ENCODE results near the gene ARID1B.

The ARID1B gene

GRCh38 chr6:157221817-157222175 is 444.6 kb downstream of the ARID1B start:
- DNase-seq = no peak

DNA sequence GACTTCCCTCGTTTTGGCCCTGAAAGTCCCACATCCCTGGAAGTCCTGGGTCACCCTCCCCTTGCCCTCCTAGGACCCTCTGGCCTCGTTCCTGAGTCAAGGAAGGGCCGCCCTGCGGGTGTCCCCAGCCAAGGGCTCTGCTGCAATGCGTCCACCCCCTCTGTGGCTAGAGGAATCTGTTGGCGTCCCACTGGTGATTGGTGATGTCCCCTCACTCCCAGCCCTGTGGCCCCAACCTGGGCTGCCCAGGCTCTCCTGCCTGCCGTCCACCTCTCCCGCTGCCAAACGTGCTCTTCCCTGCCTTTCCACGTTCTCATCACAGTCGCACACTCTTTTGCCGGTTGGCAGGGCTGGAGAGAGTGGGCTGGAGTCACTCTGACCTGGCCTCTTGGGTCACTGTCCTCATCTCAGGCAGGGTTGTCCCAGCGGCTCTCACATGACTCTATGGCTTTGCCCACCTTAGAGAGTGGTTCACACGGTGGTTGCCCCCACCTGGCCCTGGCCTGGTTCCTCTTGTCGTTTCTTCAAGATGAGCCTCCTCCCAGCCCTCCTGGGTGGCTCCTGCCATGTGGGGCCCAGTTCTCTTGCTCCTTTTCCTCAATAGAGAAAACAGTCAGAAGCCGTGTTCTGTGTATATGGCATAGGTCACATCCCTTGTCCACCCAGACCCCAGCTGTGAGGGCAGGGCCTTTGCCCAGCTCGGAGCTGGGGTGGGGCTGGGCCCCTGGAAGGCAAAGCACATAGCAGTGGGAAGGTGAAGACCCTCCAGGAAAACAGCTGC is 445.2 kb downstream of the ARID1B start:
- peak; percentile 17 for DNase-seq

- peak; percentile 23 for DNase-seq
Observed at GRCh38 chr6:157223021-157223430, 445.8 kb downstream of the ARID1B start.

DNA sequence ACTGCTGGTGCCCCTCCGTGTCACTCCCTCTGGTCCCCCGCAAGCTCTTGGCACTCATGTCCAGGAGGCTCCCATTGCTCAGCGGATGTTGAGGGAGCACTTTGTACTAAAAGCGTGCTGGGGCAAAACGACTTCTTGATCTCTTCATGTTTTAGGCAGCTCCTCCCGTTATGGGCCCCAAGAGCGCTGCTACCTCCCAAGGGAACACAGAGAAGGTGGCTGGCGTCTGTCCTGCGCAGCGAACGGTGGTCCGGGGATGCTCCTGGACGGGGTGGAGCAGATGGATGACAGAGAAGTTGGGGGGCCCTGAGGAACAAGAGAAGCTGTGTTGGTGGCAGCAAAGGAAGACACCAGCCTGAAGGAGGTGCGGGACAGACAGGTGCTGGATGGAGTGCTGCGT is 446.3 kb downstream of the ARID1B start:
- peak; percentile 21 for DNase-seq

GRCh38 chr6:157224178-157224950 is 447.2 kb downstream of the ARID1B start:
- peak; percentile 15 for DNase-seq

- DNase-seq = peak; percentile 18
Observed at GRCh38 chr6:157224951-157225574, 447.9 kb downstream of the ARID1B start.

DNA sequence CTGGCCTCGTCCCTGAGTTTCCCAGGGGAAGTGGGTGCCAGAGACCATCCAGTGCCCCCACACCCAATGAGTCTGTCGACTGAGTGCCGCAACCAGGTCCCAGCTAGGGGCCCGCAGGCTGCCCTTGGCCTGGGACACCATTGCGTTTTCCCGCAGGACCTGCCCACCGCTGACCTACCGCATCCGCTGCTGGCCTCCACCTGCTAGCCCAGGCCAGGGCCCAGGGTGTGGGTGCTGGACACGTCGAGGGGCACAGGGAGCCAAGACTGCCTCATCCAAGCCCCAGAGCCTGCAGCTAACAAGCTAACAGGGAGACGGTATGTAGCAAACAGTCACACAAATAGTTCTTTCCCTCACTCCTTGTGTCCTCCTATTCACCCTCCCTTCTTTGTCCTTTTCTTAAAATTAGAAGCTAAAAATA is 448.4 kb downstream of the ARID1B start:
- DNase-seq = peak; percentile 1

DNA sequence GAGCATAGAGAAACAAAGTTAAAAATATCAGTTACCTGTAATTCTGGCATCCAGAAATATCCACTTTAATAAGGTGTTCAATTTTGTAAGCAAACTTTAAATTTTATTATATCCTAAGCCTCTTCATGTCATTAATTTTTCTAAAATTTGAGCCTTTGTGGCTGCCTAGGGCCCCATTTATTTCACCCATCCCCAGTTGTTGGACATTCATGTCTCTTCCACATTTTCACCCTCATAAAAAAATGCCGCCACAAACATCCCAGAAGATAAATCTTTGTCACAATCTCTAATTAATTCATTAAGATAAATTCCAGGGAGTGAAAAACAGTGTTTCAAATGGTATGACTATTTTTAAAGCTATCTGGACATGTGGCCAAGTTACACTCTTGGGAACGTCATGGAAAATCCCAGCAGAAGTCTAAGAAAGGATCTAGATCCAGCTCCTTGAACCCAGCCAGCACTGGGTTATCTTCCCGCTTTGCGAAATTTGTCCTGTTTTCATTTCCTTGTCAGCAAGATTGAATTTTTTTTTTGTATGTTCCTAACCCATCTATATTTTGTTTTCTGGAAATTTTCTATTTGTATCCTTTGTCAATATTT is 448.9 kb downstream of the ARID1B start:
- no peak for DNase-seq

DNA sequence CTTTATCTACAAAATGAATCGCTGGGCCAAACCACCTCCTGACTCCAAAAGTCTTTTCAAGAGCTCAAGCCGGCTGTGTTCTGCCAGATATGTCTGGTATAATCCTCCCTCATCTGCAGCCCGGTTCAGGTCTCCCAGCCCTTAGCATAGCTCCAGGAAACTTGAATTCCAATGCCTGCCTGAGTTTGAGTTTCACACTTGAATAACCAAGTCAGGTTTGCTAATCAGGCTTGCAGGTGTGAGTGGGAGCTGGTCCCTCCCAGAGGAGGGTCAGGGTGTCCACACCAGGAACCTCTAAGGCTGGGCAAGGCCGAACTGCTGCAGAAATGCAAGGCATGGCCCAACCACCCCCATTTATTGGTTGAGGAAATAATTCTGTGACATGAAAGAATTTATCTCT is 449.6 kb downstream of the ARID1B start:
- DNase-seq = no peak

DNA sequence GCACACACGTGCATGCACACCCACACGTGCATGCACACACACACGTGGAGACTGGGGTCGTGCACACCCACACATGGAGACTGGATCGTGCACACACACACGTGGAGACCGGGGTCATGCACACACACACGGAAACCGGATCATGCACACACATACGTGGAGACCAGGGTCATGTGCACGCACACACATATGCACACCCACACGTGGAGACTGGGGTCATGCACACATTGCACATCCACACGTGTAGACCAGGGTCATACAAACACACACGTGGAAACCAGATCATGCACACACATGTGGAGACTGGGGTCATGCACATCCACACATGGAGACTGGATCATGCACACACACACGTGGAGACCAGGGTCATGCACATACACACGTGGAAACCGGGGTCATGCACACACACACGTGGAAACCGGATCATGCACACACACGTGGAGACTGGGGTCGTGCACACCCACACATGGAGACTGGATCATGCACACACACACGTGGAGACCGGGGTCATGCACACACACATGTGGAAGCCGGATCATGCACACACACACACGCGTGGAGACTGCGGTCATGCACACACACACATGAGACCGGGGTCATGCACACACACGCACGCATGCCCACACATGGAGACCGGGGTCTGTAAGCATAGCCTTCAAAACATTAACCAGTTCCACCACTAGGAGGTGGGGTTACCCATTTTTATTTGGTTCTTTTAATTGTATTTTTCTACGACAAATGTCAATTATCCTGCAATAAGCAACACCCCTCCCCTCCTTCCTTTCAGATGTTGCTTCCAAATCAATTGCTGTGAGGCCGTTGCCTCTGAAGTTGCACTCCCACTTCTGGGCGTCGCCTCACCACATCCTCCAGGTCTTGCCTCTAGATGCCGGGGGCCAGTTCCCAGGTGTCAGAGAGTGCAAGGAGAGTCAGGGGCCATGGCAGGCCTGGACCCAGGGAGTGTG is 450.3 kb downstream of the ARID1B start:
- peak; percentile 18 for DNase-seq

DNA sequence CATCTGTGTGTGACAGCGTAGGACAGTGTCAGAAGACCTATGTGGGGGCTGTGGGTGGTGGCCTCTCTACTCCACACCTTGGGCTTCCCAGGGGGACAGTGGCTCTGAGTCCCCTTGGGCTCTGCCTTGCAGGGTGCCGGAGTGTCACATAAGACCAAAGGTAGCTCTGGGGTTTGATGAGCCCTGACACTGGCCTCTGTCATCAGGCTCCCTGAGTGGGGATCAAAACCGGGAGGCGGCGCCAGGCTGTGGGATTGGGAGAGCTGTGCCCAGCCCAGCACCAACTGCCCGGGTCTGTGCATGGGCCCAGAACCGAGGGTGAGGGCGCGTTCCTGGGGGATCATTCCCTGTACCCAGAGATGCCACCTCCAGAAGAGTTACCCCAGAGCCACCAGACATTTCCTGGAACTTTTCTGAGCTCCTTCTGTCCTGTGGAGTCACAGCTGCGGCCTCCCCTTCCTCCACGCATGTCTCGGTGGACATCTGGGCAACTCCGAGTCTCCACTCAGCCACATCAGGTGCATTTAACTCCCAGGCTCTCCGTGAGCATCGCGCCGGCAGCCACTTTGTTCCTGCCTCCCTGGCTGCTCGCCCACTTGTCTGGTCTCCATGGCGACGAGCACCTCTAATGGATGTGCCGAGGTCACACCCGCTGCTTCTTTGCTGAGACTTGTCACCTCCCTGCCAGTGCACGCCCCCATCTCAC is 451.4 kb downstream of the ARID1B start:
- DNase-seq = no peak

- no peak for DNase-seq
Observed at GRCh38 chr6:157229132-157229618, 452.0 kb downstream of the ARID1B start.

DNA sequence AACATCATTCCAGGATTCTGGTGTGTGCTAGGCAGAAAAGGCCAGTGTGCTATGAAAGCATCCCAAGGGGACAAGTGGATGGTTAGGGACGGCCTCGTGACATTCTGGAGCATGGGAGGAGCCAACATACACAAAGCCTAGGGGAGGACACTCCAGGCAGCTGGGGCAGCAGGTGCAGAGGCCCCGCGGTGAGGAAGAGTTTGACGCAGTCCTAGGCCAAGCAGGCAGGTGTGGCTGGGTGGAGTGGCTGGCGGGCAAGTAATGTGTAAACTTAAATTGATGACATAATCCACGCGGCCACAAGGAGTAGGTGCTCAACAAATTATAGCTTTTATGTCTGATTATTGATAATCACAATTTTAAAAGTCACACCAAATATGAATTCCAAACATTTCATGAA is 452.5 kb downstream of the ARID1B start:
- no peak for DNase-seq

DNA sequence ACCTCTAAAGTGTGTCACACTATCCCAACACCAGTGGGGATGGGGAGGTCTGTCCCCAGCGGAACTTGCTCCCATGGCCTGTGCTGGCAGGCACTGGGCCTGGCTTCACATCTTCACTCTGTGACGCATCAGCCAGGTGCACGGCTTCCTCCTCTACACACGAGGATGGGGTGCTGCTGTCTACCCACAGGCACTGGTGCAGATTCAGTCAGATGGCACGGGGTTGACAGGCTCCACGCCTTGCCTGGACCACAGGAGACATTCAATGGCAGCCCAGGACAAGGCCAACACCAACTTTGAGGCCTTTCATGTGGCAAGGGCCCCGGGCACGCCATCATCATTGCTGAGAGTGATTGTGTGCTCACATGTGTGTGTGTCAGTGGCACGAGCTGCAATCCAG is 453.7 kb downstream of the ARID1B start:
- no peak for DNase-seq

GRCh38 chr6:157232161-157232895 is 455.1 kb downstream of the ARID1B start:
- no peak for DNase-seq

- DNase-seq = no peak
Observed at GRCh38 chr6:157233156-157233555, 456.0 kb downstream of the ARID1B start.

DNA sequence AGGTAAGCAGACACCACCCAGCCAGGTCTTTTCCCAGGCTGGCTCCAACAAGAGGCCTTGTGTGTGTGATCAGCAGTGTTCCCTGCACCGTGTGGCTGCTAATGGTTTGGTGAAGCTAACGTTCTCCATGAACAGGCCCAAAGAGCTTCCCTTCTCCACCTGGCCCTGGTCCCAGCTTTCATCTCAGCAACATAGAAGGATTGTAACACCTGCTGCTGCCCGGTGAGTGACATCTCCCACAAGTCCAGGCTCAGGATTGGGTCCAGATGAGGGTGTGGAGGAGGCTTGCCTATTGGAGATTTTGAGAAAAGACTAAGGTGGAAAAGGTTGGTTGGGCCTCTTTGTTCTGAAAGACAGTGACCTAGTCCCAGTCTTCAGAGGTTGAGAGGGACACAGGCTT is 456.5 kb downstream of the ARID1B start:
- DNase-seq = no peak

DNA sequence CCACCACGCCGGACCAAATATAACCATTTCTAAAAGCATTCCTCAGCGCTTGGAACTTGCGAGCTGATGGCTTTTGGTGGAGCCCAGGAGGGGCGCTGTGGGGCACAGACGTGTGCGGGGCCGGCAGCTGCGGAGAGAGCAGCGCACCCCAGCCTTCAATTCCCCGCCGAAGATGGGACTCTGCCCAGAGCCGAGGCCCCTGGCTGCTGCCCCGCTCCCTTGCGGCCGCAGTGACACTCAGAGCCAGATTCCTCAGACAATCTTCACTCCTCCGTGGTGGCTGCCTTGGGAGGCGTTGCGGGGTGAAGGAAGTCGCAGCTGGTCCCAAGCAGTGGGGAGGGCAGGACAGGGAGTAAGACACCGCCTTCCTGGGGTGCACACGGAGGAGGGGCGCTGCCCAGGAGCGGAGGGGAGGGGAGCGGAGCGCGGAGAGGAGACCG is 458.4 kb downstream of the ARID1B start:
- peak; percentile 63 for DNase-seq

DNA sequence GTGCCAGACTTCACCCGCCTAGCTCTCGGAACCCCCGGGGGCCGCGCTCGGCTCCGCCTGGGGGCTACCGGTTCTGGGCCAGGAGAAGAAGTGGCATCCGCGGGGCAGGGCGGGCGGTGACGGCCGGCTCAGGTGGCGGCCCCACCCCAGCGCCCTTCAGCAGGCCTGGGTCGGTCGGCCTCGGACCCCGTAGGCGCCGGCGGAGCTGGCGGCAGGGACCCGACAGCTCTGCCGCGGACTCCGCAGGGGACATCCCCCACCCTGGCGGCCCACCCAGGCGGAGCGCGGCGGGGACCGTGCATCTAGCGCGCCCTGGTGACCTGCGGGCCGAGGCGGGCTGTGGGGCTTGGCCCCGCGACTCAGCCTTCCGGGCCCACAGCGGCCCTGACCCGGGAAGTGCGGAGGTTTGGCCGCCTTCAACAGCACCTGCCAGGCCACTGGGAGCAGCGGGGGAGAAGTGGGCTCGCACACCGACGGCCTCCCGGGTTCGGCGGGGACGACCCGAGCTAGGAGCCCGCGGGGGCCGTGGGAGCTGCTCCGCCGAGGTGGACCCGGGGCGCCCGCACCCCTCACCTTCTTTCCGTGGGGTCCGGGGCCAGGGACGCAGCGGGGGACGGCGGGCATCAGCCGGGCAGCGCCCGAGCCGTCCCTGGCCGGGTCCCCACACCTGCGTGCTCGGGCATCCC is 459.0 kb downstream of the ARID1B start:
- DNase-seq = peak; percentile 41

DNA sequence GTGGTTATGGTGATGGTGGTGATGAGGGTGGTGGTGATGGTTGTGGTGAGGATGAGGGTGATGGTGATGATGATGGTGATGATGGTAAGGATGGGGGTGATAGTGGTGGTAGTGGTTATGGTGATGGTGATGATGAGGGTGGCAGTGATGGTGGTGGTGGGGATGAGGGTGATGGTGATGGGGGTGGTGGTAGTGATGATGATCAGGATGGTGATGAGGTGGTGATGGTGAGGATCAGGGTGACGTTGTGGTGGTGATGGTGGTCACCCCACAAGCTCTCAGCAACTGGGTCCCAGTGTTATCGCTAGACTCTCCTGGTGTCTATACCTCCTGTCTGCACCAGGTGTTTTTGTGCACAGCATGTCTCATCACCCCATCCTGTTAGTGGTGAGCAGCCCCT is 461.2 kb downstream of the ARID1B start:
- no peak for DNase-seq
